ENCODE measurements around the gene KRTAP10-1.

KRTAP10-1 gene

DNA sequence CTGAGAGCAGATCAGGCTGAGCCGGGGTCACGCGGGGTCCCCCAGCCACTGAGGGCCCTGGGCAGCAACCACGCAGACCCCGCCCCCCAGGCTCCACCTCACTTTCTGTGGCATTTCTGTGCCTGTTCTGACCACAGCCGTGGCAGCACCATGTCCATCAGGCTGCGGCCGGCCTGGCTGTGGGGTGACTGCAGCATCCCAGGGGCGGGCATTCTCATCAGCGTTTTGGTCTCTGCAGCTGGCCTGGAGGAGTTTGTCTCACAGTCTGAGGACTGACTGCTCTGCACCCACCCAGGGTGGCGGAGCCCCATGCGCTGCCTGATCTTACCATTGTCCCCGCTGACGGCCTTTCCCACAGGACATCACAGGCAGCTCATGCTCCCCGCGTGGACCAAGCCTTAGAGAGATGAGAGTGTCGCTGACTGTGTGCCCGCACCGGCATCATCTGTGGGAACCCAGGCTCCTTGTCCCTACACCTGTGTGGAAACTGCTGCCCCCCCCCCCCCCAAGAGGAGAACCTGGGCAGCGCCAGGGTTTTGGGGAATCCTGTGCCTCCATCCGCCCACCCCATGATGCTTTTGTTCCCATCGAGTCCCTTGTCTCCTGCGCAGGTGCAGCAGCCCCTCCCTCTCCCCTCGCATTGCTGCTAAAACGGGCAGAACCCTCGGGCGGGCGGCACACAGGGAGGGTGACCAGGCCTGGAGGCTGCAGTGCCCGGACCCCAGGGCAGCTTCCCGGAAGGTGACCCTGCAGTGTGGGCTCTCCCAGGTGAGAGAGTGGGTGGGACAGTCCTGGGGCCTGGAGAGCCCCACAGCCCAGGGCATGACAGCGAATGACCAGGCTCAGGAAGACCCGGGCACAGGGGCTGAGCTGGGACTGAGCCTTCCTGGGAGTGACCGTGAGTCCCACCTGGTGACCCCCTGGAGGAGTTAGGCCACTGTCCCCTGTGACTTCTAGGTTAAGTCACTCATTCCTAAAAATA lies 1.8 kb downstream of the KRTAP10-1 start:
- Histone ChIP-seq H3K27me3 (replicated peaks; ENCODE audit: control insufficient read depth, insufficient read depth, low read length) (no peaks in the 10 kb centered on the region), H3K36me3 (ENCODE audit: control insufficient read depth, insufficient read depth, low read length) (no peaks in the 10 kb centered on the region), H3K4me3 (replicated peaks; ENCODE audit: low read depth, low read length) (no peak overlapping the region)
- DNase-seq (ENCODE audit: extremely low read depth, insufficient read length) = no peak
- TF ChIP-seq, protein P1, sequence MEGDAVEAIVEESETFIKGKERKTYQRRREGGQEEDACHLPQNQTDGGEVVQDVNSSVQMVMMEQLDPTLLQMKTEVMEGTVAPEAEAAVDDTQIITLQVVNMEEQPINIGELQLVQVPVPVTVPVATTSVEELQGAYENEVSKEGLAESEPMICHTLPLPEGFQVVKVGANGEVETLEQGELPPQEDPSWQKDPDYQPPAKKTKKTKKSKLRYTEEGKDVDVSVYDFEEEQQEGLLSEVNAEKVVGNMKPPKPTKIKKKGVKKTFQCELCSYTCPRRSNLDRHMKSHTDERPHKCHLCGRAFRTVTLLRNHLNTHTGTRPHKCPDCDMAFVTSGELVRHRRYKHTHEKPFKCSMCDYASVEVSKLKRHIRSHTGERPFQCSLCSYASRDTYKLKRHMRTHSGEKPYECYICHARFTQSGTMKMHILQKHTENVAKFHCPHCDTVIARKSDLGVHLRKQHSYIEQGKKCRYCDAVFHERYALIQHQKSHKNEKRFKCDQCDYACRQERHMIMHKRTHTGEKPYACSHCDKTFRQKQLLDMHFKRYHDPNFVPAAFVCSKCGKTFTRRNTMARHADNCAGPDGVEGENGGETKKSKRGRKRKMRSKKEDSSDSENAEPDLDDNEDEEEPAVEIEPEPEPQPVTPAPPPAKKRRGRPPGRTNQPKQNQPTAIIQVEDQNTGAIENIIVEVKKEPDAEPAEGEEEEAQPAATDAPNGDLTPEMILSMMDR (IDR thresholded peaks at IDR 0.05; ENCODE audit: insufficient read depth, low read length, poor library complexity, severe bottlenecking) = no peak

DNA sequence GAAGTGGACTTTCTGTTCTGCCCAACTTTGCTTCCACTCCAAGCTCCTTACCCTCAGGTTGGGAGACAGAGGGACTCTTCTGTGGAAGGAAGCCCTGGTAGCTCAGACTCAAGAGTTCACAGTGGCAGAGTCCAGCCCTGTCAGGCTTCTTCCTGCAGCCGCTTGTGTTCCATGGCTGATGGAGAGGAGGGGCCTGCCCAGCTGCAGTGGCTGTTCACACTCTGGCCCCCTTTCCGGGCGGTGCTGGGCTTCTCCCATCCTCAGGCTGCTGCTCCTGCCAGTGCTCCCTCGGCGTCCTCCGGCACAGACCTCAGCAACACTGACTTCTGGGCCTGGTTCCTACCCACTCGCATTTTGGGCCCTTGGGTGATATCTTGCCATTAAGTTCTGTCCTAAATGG lies 4.0 kb downstream of the KRTAP10-1 start:
- no peak overlapping the region for H3K4me3 ChIP-seq (replicated peaks; ENCODE audit: low read depth, low read length)
- TF ChIP-seq, protein P1 (IDR thresholded peaks at IDR 0.05; ENCODE audit: insufficient read depth, low read length, poor library complexity, severe bottlenecking) = no peak
- no peaks in the 10 kb centered on the region for H3K27me3 ChIP-seq (replicated peaks; ENCODE audit: control insufficient read depth, insufficient read depth, low read length)
- DNase-seq (ENCODE audit: extremely low read depth, insufficient read length) = no peak
- H3K36me3 ChIP-seq (ENCODE audit: control insufficient read depth, insufficient read depth, low read length) = no peaks in the 10 kb centered on the region

DNA sequence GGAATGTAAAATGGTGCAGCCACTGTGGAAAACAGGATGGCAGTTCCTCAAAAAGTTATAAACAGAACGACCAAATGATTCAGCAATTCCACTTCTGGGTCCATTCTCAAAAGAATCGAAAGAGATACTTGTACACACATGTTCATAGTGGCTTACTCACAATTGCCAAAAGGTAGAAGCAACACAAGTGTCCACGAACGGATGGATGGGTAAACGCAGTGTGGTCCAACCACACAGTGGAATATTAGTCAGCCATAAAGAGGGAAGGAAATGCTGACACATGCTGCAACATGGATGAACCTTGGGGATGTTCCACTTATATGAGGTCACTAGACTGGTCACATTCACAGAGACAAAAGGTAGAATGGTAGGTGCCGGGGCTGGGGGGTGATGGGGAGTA lies 5.3 kb downstream of the KRTAP10-1 start:
- no peak for DNase-seq (ENCODE audit: extremely low read depth, insufficient read length)
- H3K36me3 ChIP-seq (ENCODE audit: control insufficient read depth, insufficient read depth, low read length) = no peaks in the 10 kb centered on the region
- H3K4me3 ChIP-seq (replicated peaks; ENCODE audit: low read depth, low read length) = no peak overlapping the region
- TF ChIP-seq, protein P1 (IDR thresholded peaks at IDR 0.05; ENCODE audit: insufficient read depth, low read length, poor library complexity, severe bottlenecking) = no peak
- H3K27me3 ChIP-seq (replicated peaks; ENCODE audit: control insufficient read depth, insufficient read depth, low read length) = no peaks in the 10 kb centered on the region

DNA sequence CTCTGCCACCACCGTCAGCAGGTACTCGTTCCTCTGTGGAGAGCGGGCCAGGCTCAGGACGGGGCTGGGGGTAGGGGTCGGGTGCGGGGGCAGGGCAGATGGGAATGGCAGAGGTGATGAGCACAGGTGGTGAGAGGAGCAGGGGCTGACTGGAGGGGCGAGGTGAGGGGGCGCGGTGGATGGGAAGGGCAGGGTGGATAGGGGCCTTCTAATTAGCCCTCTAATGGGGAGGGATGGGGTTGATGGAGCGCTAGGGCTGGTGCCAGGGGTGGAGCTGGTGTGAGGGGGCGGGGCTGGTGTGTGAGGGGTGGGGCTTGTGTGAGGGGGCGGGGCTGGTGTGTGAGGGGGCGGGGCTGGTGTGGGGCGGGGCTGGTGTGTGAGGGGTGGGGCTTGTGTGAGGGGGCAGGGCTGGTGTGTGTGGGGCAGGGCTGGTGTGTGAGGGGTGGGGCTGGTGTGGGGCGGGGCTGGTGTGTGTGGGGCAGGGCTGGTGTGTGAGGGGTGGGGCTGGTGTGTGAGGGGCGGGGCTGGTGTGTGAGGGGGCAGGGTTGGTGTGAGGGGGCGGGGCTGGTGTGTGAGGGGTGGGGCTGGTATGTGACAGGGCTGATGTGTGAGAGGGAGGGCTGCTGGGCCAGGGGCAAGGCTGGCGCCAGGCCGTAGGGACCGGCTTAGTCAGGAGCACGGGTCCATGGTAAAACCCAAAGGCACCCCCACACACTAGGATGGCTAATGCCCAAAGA lies 5.9 kb downstream of the KRTAP10-1 start:
- no peak overlapping the region for H3K4me3 ChIP-seq (replicated peaks; ENCODE audit: low read depth, low read length)
- no peaks in the 10 kb centered on the region for H3K27me3 ChIP-seq (replicated peaks; ENCODE audit: control insufficient read depth, insufficient read depth, low read length)
- no peak for DNase-seq (ENCODE audit: extremely low read depth, insufficient read length)
- TF ChIP-seq, protein P1 (IDR thresholded peaks at IDR 0.05; ENCODE audit: insufficient read depth, low read length, poor library complexity, severe bottlenecking) = no peak
- no peaks in the 10 kb centered on the region for H3K36me3 ChIP-seq (ENCODE audit: control insufficient read depth, insufficient read depth, low read length)

DNA sequence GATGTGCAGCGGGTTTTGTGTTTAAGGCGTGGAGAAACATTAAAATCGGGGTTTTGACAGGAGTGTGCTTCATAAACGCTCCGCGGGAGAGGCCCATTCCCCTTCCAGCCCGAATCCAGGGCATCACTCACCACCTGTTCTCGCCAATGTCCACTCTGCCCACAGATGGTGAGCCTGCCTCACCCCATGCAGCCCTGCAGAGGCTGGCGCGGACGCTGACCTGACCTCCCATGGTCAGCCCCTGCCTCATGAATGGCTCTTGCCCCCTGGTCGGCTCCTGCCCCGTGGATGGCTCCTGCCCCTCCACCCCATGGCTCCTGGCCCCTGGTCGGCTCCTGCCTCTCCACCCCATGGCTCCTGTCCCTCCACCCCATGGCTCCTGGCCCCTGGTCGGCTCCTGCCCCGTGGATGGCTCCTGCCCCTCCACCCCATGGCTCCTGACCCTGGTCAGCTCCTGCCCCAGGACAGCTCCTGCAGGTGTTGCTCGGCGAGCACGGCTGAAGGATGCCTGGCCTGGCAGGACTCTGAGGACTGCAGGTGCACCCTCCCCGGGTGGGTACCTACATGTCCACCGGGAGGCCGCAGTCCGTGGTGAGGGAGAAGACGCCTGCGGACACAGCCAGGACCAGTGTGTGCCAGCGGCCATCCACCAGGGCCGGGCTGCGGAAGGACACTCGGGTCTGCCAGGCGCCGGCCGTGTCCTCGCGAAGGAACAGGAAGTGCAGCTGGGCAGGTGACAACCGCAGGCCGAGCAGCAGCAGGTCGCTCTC lies 6.7 kb downstream of the KRTAP10-1 start:
- Histone ChIP-seq H3K27me3 (replicated peaks; ENCODE audit: control insufficient read depth, insufficient read depth, low read length) (no peaks in the 10 kb centered on the region), H3K4me3 (replicated peaks; ENCODE audit: low read depth, low read length) (no peak overlapping the region), H3K36me3 (ENCODE audit: control insufficient read depth, insufficient read depth, low read length) (no peaks in the 10 kb centered on the region)
- DNase-seq (ENCODE audit: extremely low read depth, insufficient read length) = no peak
- TF ChIP-seq, protein P1 (IDR thresholded peaks at IDR 0.05; ENCODE audit: insufficient read depth, low read length, poor library complexity, severe bottlenecking) = no peak

All from GM06990 (cell line).